Ovary (tissue), 9 donors: ENCODE data around the gene DMRTA2. TPM values are rescaled to one million over a fixed set of nuclear protein-coding genes. Genes with fewer than 3 reads are reported as not detected.

Experiments
- DNase-seq, 5 donors: peaks; one replicate each; pipeline ENCODE4 v3.0.0-alpha.2; 2019 to 2020
- H3K27ac ChIP-seq, 2 donors: fragments of 200-600 bp; one replicate each; pipeline versions ENCODE4 v1.5.1 to v1.8.0; 2019 to 2022
- H3K27me3 ChIP-seq: fragments of 200-600 bp; one replicate; pipeline ENCODE4 v1.8.0; 2022
- H3K36me3 ChIP-seq: fragments of 200-600 bp; sonication (generic); one replicate; pipeline ENCODE4 v1.5.1; 2019
- H3K4me1 ChIP-seq: one replicate; pipeline ENCODE4 v1.8.1; 2013; ENCODE audit warnings: mild to moderate bottlenecking, moderate library complexity; ENCODE audit not compliant: insufficient read depth
- H3K4me3 ChIP-seq: fragments of 200-600 bp; sonication (generic); one replicate; pipeline ENCODE4 v1.5.1; 2017
- H3K9me3 ChIP-seq, 2 donors: fragments of 200-600 bp in 1 of 2; sonication (generic) in 1 of 2; one replicate each; pipeline versions ENCODE4 v1.5.1 to v1.8.1; 2013 to 2019; ENCODE audit warnings: mild to moderate bottlenecking in 1 of 2, moderate library complexity in 1 of 2
- EP300 ChIP-seq: sonication (generic); formaldehyde crosslinking; IDR thresholded peaks from one replicate; pipeline ENCODE4 v1.6.1; 2017; ENCODE audit warnings: antibody characterized with exemption
- POLR2A ChIP-seq: fragments of 450-650 bp; IDR thresholded peaks from one replicate; pipeline ENCODE4 v1.6.1; 2017; ENCODE audit warnings: antibody characterized with exemption, mild to moderate bottlenecking, moderate library complexity
- WGBS, 3 donors: extraction: QIAGEN DNeasy Blood & Tissue Kit in 1 of 3; methylation state at CpG; one replicate each; pipeline versions ENCODE4 v1.1.5 to v1.1.7; 2013 to 2017; 5-methylcytosine and 5-hydroxymethylcytosine counted together
- intact Hi-C, 4 donors: fragments of 100-400 bp; cut with DNase I; formaldehyde crosslinking; loops; one replicate each; pipeline versions ENCODE4 v1.11.0 to v1.15.1; 2022 to 2023
- polyA plus RNA-seq, 2 donors: library from polyadenylated mRNA; stranded (reverse); fragments of 200-250 nt in 1 of 2; fragments of 350-450 nt in 1 of 2; fragmentation: Illumina TruSeq in 1 of 2; extraction: RNeasy Lipid Tissue Mini Kit (QIAGEN cat#74804) in 1 of 2; gene quantifications; one replicate each; pipeline ENCODE4 v1.2.3, GENCODE V29; 2013 to 2014
- total RNA-seq, 7 donors: library from RNA; depleted of rRNA in 2 of 7; stranded (reverse); fragments of >200 nt in 2 of 7; fragmentation: NEBNext Ultra II Directional in 3 of 7; extraction: Animal tissue kit (Norgen Biotek cat#: 25700) in 3 of 7; gene quantifications; one replicate each; pipeline versions ENCODE4 v1.1.0 to v1.2.4, GENCODE V29; 2016 to 2023
- TF ChIP-seq, protein P1 (sequence below), 3 donors: fragments of 450-650 bp in 2 of 3; fragments of 200-600 bp in 1 of 3; IDR thresholded peaks; one replicate each; pipeline versions ENCODE4 v1.5.1 to v1.8.0; 2016 to 2022; ENCODE audit warnings: antibody characterized with exemption in 3 of 3, mild to moderate bottlenecking in 1 of 3
- donor health status: DM: no; HTN: no; CAD: no; lungs with moderate emphysema.
- donor health status: DM: no; HTN: no; CAD: no.
- donor health status: Bipolar disorder and iron deficiency.
- donor health status: DM: yes; HTN: yes; CAD: no.
- donor health status: DM: no; HTN: no; CAD: no.
- donor health status: DM: yes; HTN: yes; CAD: no.

Gene DMRTA2
- total and polyA plus RNA-seq, 9 donors, result 0.11 TPM; not detected in 8

DNA sequence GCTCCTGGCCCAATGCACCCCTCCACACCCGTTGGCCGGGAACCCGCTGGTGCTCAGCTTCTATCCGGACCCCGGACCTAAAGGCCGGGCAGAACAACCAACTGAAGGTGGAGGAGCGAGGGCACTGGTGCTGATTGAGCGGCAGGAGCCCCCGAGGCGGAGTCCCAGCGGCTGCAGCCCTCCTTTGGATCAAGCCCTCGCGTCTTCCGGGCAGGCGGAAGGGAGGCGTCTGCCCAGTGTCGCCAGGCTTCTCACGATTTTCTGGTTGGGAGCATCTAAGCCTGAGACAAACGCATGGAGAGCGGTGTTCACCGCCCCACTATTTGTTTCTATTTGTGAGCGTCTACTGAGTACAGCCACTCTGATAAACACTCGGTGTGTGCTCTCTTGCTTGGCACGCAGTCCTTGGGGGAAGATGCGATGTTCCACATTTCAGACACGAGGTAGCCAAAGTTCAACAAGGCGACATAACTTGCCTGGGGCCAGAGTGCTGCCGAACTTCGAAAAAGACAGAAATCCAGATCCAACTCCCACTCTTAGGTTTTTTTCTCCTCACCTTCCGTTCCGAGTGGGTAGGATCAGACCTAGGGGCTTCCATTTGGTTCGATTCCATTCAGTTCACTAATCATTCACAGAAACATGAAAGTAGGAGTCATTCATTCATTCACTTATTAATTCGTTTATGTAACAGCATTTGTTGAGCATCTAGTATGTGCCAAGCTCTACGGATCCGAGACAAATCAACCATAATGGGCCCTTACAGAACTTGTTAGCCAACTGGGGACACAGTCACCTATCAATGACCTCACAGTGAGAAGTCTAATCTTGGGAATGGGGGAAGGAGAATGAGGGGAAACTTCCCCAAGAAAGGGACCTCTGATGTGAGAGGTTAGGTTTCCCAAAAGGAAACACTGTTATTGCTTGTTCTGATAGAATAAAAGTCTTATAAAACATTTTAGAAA lies 4.9 kb upstream of the DMRTA2 start:
- Histone ChIP-seq H3K36me3 (no peaks in the 10 kb centered on the region), H3K27ac (no peak overlapping the region), H3K4me1 (peaks cover 2% of the 10 kb centered on the region), H3K27me3 (peaks cover 21% of the 10 kb centered on the region), H3K4me3 (no peak overlapping the region), H3K9me3 (no peaks in the 10 kb centered on the region)
- WGBS, 3 donors, result 7 to 8% (median 8%) methylated on average over 35 of the region's 35 CpGs
- intact Hi-C loops, result no loop called here
- no peak for DNase-seq
- no peak for TF ChIP-seq EP300
- TF ChIP-seq, protein P1, sequence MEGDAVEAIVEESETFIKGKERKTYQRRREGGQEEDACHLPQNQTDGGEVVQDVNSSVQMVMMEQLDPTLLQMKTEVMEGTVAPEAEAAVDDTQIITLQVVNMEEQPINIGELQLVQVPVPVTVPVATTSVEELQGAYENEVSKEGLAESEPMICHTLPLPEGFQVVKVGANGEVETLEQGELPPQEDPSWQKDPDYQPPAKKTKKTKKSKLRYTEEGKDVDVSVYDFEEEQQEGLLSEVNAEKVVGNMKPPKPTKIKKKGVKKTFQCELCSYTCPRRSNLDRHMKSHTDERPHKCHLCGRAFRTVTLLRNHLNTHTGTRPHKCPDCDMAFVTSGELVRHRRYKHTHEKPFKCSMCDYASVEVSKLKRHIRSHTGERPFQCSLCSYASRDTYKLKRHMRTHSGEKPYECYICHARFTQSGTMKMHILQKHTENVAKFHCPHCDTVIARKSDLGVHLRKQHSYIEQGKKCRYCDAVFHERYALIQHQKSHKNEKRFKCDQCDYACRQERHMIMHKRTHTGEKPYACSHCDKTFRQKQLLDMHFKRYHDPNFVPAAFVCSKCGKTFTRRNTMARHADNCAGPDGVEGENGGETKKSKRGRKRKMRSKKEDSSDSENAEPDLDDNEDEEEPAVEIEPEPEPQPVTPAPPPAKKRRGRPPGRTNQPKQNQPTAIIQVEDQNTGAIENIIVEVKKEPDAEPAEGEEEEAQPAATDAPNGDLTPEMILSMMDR (IDR thresholded peaks at IDR 0.05), result no peak
- no peak for TF ChIP-seq POLR2A

DNA sequence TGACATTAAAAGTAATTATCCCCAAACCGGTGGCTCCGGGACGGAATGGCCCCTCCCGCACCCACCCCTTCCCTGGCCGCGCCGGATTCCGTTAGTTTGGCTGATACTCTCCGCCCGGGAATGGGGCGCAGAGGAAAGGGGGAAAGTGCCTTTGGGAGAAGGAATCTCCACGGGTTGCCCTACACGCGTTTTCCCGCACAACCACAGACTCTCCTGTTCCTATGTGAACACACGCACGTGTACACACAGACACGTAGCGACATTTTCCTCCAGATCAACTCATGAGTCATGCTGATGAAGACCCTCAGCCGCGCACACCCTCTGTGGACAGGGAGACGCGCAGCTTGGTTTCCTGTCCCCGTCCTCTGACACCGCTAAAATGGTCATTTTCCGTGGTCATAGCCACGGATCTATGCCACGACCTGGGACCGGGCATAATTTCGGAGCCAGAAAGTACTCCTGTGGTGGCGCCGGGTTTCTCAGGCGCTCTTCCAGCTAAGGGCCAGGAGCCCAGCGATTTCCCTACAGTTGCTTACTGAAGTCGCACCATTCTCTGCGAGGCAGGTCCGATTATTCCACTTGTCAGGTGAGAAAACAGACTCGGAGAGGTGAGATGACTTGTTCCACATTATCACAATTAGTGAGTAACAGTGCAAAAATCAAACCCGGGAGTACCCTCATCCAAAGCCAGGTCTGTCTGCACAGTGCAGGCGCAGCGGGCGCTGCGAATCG lies 4.0 kb upstream of the DMRTA2 start:
- Histone ChIP-seq H3K4me1 (peaks cover 2% of the 10 kb centered on the region), H3K4me3 (no peak overlapping the region)
- WGBS, 3 donors, result 6 to 7% (median 7%) methylated on average over 44 of the region's 44 CpGs

DNA sequence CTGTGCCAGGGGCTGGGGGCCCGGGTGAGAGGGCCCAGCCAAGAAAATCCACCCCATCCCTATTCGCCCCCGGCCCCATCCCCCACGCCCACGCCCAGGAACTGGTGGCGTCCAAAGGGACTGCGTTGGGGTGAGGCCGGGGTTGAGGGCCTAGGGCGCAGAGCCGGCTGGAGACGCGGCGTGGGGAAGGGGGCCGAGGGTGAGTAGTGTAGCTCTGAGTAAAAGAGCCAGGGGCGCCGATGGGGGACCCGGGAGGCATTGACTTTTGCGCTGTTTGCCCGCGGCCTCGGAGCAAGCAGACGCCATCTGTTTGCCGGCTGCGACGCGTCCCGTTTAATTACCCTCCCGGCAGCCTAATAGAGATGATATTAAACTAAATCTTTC lies 3.5 kb upstream of the DMRTA2 start:
- H3K27ac ChIP-seq, result no peak overlapping the region
- no peaks in the 10 kb centered on the region for H3K9me3 ChIP-seq
- intact Hi-C loops, result no loop called here
- H3K36me3 ChIP-seq, result no peaks in the 10 kb centered on the region
- peaks cover 22% of the 10 kb centered on the region for H3K27me3 ChIP-seq
- no peak overlapping the region for H3K4me3 ChIP-seq
- 3 to 6% (median 4%) methylated on average over 27 to 28 of the region's 28 CpGs for WGBS, 3 donors
- DNase-seq, result no peak
- TF ChIP-seq, protein P1 (IDR thresholded peaks at IDR 0.05), result no peak
- TF ChIP-seq POLR2A, result no peak
- TF ChIP-seq EP300, result no peak
- peaks cover 2% of the 10 kb centered on the region for H3K4me1 ChIP-seq

More for the DNA sequence above, 4.0 kb upstream of the DMRTA2 start:
- Histone ChIP-seq H3K27ac (no peak overlapping the region), H3K9me3 (no peaks in the 10 kb centered on the region), H3K36me3 (no peaks in the 10 kb centered on the region), H3K27me3 (peaks cover 22% of the 10 kb centered on the region)
- intact Hi-C loops, result no loop called here
- TF ChIP-seq POLR2A, result no peak
- TF ChIP-seq EP300, result no peak
- TF ChIP-seq, protein P1 (IDR thresholded peaks at IDR 0.05), result no peak
- no peak for DNase-seq

DNA sequence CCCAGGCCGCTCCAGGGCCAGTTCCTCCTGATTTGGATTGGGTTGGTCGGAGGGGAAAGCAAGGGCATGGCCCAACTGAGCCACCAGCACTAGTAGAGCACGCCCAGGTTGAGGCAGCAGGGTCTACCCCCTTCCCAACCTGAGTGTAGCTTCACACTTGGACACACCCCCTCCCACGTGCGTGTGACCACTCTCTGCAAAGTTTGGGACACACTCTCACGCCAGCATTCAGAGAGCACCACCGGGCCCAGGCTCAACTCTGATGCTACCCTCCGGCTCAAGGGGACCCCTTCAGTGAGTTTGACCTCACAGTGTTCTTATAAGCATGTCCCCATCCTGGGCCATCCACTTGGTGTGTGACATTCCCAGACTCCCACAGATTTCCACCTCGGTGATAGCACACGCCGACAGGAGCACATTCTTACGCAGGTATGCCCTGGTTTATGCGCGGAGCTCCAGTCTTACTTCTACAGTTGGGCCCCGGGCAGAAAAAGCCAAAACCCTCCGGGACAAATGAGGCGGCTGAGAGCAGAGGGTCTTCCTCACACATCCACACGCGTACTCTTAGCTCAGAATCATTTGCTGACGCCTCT lies 3.0 kb upstream of the DMRTA2 start:
- Histone ChIP-seq H3K36me3 (no peaks in the 10 kb centered on the region), H3K4me3 (no peak overlapping the region), H3K27me3 (peaks cover 22% of the 10 kb centered on the region), H3K4me1 (peaks cover 2% of the 10 kb centered on the region), H3K9me3 (no peaks in the 10 kb centered on the region), H3K27ac (no peak overlapping the region)
- intact Hi-C loops, result no loop called here
- TF ChIP-seq POLR2A (no peak), EP300 (no peak)
- TF ChIP-seq, protein P1 (IDR thresholded peaks at IDR 0.05), result no peak
- DNase-seq, result no peak
- 15 to 17% (median 16%) methylated on average over 11 to 20 of the region's 20 CpGs for WGBS, 3 donors
